GM18498 (cell line): Measurements from ENCODE around the gene LPP.
A peak's percentile ranks its signal among the peaks of the same experiment; 100 is the strongest.

Source experiments
- ATAC-seq: cut with Tn5 transposase; IDR thresholded peaks from one replicate; pipeline ENCODE4 v1.9.1; 2021; ENCODE audit warnings: mild to moderate bottlenecking, moderate library complexity; ENCODE audit not compliant: unreplicated experiment

Gene LPP

DNA sequence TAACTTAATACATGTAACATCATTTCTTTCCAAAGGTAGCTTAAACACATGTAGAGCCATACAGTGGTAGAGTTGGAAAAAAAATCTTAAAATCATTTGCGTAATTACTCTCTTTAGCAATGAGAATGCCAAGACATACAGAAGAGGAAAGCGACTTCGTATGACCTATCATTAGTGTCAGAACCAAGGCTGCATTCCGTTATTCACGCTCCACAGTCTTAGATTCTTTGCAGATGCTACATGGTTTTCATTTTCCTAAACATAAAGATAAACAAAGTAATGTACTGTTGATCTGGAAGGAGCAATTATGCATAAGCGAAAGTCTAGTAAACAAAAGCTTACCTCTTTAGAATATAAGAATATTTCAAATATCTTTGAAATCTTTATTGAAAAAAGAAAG lies 607.5 kb downstream of the LPP start:
- no peak for ATAC-seq

DNA sequence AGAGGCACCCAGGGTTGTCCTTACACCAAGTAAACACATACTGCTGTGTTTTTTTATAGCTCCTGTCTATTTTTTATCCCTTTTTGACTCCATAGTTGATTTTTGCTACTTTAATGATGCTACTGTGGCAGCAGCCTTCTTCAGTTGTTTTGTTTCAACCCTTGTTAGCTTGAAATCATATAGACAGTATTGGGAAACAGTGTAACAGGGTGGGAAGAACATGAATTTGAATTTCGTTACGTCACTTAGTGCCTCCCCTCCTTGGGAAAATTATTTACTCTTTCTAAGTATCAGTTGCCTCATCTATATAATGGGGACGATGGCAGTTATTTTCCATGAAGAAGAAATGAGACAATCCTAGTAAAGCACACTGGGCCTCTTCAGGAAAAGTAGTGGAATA lies 608.0 kb downstream of the LPP start:
- no peak for ATAC-seq

GRCh38 chr3:188764609-188765008 lies 610.7 kb downstream of the LPP start:
- ATAC-seq = no peak

DNA sequence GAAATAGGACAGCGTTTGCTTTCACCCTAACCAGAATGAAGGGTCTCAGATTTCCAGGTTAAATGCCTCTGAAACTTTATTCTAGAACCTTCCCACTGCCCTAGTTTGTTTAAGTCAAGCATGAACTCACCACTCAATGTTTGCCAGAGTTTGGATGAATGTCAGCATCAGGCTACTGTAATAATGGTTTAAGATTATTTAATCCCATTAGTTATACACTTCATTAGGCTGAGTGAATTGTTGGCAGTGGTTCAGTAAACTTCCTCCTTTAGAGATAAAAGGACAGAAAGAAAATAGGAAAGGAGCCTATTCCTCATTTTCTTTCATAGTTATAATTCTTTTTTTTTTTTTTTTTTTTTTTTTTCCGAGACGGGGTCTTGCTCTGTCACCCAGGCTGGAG lies 615.9 kb downstream of the LPP start:
- ATAC-seq = no peak

DNA sequence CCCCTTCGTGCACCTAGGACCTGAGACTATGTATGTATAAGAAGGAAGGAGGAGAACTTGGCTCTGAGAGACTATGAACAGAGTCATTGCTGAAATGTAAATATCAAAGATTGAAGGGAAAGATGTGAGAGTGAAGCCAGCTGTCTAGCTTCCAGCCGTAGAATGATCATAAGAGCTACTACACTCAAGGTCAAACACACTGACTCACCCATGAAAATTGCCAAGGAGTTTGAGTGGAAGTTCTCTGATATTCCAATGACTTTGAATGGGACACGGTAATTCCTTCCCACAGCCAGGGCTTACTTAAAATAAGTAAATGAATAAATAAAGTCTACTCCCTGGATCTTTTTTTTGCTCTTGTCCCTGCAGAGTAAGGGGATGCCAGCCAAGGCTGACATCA lies 618.9 kb downstream of the LPP start:
- ATAC-seq = no peak

- ATAC-seq = no peak
Observed at GRCh38 chr3:188775412-188775811, 621.5 kb downstream of the LPP start.

DNA sequence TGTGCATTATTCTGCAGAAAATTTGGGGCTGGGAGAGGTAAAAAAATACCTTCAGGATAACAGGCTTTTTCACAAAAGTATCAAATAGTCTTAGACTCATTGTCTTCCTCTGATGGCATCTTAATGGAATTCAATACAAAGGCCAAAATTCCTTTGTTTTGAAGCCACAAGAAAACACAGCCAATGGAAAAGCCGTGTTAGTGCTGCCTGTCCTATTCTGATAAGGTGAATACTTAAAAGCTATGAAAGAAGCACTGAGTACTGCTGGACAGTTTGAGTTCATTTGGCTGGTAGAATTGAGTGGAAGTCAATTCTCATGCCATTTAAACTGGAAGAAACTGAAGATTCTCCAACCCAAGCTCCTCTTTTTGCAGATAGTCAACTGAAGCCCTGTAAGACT lies 622.5 kb downstream of the LPP start:
- ATAC-seq = no peak

- ATAC-seq = no peak
Observed at GRCh38 chr3:188778091-188778852, 624.3 kb downstream of the LPP start.

- ATAC-seq = no peak
Observed at GRCh38 chr3:188779281-188779980, 625.5 kb downstream of the LPP start.

- ATAC-seq = no peak
Observed at GRCh38 chr3:188780193-188781147, 626.5 kb downstream of the LPP start.

DNA sequence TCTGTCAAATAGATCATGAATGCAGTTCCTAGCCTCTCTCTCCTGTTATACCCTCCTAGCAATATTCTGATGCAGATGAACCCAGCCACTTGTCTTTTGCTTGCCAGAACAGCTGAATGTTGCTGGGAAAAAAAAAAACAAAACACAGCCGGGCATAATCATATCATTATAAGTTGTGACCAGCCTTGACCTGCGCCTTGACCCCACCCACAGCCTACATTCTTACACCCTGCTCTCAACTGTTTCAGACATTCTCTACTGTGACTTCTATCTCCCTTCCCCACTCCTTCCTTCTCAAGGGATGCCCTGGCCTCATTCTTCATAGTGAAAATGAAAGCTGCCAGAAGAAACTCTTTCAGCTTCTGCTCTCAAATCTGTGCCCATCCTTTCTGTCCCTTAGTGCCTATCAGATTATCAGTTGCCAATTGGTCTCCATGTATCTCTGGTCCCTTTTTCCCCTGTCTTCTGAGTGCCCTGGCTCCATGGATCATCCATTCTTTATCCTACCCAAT lies 628.7 kb downstream of the LPP start:
- ATAC-seq = no peak

DNA sequence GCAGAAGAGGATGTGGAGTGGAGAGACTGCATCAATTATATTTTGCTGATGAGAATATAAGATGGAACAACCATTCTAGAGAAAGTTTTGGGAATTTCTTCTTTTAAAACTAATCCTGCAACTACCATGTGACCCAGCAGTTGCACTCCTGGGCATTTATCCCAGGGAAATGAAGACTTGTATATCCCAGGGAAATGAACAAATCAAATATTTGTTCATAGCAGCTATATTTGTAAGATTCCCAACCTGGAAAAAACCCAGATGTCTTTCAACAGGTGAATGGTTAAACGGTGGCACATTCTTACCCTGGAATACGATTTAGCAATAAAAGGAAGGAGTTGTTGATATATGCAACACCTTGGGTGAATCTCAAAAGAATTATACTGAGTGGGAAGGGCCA lies 632.5 kb downstream of the LPP start:
- ATAC-seq = no peak

- no peak for ATAC-seq
Observed at GRCh38 chr3:188788621-188789081, 634.7 kb downstream of the LPP start.

DNA sequence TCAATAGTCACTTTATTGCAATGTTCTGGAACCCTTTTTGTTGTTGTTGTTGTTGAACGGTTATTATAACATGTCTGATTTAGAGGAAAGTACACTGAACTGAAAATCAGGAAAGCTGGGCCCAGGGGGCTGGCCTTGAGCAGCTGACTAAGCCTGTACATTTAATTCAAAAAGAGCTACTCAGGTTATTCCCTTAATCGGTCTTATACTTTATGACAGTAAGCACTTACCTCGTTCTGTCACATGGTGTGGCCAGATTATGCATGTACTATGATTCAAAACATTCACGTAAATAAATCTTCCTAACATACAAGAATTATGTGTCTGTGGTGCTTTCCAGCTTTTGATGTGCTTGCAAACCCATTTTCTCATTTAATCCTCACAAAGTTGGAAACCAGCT lies 635.3 kb downstream of the LPP start:
- ATAC-seq = no peak

DNA sequence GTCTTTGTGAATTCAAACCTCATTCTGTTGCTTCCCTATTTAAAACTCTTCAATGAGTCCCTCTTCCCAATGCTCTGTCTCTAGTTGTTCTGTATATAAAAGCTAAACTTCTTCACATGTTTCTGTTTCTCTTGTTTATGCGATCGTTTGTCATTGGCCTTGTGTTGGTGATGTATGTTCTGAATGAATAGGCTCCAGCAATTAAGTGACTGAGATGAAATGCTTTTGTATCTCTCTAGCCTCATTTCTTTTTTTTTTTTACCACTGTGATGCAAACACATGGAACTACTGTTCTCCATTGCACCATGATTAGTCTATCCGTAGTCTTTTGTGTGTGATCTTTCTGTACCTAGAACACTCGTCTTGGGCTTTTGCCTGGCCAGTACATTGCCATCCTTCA lies 637.4 kb downstream of the LPP start:
- ATAC-seq = no peak

GRCh38 chr3:188792793-188793192 lies 638.8 kb downstream of the LPP start:
- ATAC-seq = no peak

DNA sequence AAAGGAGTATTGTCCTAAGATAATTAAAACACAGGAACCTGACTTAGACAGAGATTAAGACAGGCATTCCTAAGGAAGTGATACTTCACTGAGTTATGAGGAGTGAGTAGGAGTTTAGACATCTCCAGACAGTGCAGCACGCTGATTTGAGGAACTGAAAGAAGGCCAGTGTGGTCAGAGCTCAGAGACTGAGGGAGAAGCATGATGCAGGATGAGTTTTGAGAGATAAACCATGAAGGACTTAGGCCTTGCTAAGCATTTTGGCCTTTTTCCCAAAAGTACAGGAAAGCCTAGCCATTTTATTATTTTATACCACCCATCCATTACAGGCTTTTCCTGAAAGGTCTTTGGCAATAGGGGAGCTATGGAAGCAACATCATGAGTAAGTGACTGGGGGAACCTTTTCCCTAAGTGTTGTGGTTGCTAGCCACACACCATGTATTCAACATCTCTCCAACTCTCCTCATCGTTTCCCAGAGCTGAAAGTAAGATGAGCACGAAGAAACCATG lies 642.2 kb downstream of the LPP start:
- peak; percentile 63 for ATAC-seq

DNA sequence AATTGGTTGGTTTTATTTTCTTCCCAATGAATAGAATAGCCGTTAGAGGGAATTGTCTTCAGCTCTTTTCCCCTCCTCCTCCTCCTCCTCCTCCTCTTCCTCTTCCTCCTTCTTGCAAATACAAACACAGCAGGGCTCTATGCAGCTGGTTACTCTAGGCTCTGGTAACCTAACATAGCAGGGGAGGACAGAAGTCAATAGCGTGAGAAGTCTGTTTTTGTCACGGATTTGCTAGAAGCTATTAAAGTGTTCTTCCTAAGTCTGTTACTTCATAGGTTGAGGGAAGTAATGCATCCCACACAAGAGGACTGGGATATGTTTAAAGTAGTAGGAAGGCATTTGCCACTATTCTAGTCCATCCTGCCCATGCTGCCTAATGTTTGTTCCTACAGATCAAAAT lies 643.1 kb downstream of the LPP start:
- ATAC-seq = no peak

DNA sequence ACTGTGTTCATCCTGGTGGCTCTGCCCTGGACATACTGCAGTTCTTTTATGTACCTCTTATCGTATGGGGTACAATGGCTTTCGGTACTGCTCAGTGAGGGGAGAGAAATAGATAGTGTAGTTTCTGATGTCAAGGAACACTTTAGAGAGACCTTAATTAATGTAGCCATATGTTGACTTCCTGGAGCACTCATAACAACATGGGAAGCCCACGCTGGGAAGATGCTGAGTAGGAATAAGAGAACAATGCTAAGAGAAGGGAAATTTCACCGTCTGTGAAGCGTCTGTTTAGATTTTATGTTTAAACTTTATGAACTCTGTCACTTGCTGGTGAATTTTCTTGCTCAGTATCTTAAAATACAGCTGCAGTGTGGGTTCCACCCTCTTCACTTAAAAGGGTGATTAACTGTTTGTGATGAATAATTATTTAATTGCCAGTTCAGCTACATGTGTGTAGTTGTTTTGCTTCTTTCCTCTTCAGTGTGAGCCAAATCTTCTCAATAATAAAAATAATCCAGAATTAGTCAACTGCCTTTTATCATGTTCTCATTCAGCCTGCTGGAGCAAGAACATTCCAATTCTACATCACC lies 644.7 kb downstream of the LPP start:
- no peak for ATAC-seq

- no peak for ATAC-seq
Observed at GRCh38 chr3:188801393-188801792, 647.4 kb downstream of the LPP start.

DNA sequence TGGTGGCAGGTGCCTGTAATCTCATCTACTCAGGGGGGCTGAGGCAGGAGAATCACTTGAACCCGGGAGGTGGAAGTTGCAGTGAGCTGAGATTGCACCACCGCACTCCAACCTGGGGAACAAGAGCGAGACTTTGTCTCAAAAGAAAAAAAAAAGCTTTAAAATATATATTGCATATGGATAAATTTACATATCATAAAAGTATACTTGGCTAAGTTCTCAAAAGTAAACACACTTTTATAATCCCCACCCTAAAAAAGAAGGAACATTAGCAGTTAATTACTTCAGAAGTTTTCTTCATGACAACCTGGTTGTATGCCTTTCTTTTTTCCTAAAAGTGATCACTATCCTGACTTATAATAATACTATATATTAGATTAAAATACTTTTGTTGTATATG lies 648.7 kb downstream of the LPP start:
- ATAC-seq = no peak
